ENCODE measurements around the gene C12orf57. TPM values are rescaled to one million over a fixed set of nuclear protein-coding genes. Genes with fewer than 3 reads are reported as not detected.
A peak's percentile ranks its signal among the peaks of the same experiment; 100 is the strongest.

Gene C12orf57
- total and polyA plus RNA-seq, 9 of the 15 experiments (the other 6 are each of a cell fraction or from before 2014, with no cell fraction given) = 26.7 to 191 (median 107) TPM

DNA sequence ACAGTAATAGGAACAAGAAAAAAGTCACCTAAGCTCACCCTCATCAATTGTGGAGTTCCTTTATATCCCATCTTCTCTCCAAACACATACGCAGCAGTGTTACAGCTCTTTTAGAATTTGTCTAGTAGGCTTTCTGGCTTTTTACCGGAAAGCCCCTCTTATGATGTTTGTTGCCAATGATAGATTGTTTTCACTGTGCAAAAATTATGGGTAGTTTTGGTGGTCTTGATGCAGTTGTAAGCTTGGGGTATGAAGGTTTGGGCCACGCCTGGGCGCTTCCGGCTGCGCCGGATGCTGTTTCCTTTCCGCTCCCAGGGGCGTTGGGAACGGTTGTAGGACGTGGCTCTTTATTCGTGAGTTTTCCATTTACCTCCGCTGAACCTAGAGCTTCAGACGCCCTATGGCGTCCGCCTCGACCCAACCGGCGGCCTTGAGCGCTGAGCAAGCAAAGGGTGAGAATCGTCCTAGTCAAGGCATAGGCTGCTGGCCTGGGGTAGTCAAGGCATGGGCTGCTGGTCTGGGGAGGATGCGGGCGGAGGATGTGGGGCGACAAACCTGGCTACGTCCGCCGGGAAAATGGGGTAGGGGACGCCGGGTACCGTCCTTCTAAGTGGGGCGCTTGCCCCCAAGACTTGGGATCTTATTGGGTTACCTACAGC is at the start of gene C12orf57, which contains the start of gene RNU7-1 (continued):
- TF ChIP-seq MAZ (CRISPR knock-in tag; conservative IDR thresholded peaks at IDR 0.05 in 1 of 2, IDR thresholded peaks at IDR 0.05 in 1 of 2) (peak; percentile 61 to 93), POLR3G (IDR thresholded peaks at IDR 0.05; ENCODE audit: extremely low read depth, insufficient read length, insufficient replicate concordance) (no peak), ZNF146 (CRISPR knock-in tag; IDR thresholded peaks at IDR 0.05; ENCODE audit: unreplicated experiment) (no peak), RBM25 (IDR thresholded peaks at IDR 0.05; ENCODE audit: low read depth, low read length, severe bottlenecking) (no peak), RAD21 (CRISPR knock-in tag; conservative IDR thresholded peaks at IDR 0.05 in 1 of 2, IDR thresholded peaks at IDR 0.05 in 1 of 2) (peak in 1 of 2 experiments; percentile 45; a peak in 1 of 4 replicates), DNMT1 (IDR thresholded peaks at IDR 0.05) (0 out of 2 replicates have a peak, but pooled peaks have one; percentile 18), RFX5 (IDR thresholded peaks at IDR 0.05; ENCODE audit: low read depth, low read length) (no peak), PTBP1 (IDR thresholded peaks at IDR 0.05; ENCODE audit: low read depth, low read length) (peak; percentile 93; the same call in 1 of the 2 replicates), SREBF1 (IDR thresholded peaks at IDR 0.05; ENCODE audit: borderline replicate concordance, low read depth, low read length) (no peak), RCOR1 (IDR thresholded peaks at IDR 0.05; ENCODE audit: borderline replicate concordance in 1 of 2, low read depth in 2 of 2, low read length in 2 of 2) (0 out of 4 replicates have a peak, but pooled peaks of 1 of the 2 experiments have one; percentile 46), MTA2 (IDR thresholded peaks at IDR 0.05; ENCODE audit: low read depth) (0 out of 2 replicates have a peak, but pooled peaks have one; percentile 8), ZNF445 (CRISPR knock-in tag; IDR thresholded peaks at IDR 0.05; ENCODE audit: low read depth) (peak; percentile 97), HMG20B (CRISPR knock-in tag; IDR thresholded peaks at IDR 0.05) (peak; percentile 97)
- TF ChIP-seq, protein P1, sequence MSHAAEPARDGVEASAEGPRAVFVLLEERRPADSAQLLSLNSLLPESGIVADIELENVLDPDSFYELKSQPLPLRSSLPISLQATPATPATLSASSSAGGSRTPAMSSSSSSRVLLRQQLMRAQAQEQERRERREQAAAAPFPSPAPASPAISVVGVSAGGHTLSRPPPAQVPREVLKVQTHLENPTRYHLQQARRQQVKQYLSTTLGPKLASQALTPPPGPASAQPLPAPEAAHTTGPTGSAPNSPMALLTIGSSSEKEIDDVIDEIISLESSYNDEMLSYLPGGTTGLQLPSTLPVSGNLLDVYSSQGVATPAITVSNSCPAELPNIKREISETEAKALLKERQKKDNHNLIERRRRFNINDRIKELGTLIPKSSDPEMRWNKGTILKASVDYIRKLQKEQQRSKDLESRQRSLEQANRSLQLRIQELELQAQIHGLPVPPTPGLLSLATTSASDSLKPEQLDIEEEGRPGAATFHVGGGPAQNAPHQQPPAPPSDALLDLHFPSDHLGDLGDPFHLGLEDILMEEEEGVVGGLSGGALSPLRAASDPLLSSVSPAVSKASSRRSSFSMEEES (CRISPR knock-in tag; IDR thresholded peaks at IDR 0.05) = peak; percentile 65
- TF ChIP-seq, protein P2, sequence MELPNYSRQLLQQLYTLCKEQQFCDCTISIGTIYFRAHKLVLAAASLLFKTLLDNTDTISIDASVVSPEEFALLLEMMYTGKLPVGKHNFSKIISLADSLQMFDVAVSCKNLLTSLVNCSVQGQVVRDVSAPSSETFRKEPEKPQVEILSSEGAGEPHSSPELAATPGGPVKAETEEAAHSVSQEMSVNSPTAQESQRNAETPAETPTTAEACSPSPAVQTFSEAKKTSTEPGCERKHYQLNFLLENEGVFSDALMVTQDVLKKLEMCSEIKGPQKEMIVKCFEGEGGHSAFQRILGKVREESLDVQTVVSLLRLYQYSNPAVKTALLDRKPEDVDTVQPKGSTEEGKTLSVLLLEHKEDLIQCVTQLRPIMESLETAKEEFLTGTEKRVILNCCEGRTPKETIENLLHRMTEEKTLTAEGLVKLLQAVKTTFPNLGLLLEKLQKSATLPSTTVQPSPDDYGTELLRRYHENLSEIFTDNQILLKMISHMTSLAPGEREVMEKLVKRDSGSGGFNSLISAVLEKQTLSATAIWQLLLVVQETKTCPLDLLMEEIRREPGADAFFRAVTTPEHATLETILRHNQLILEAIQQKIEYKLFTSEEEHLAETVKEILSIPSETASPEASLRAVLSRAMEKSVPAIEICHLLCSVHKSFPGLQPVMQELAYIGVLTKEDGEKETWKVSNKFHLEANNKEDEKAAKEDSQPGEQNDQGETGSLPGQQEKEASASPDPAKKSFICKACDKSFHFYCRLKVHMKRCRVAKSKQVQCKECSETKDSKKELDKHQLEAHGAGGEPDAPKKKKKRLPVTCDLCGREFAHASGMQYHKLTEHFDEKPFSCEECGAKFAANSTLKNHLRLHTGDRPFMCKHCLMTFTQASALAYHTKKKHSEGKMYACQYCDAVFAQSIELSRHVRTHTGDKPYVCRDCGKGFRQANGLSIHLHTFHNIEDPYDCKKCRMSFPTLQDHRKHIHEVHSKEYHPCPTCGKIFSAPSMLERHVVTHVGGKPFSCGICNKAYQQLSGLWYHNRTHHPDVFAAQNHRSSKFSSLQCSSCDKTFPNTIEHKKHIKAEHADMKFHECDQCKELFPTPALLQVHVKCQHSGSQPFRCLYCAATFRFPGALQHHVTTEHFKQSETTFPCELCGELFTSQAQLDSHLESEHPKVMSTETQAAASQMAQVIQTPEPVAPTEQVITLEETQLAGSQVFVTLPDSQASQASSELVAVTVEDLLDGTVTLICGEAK (IDR thresholded peaks at IDR 0.05) = peak; percentile 81
- TF ChIP-seq, protein P2 (CRISPR knock-in tag; IDR thresholded peaks at IDR 0.05) = no peak
